Measurements from ENCODE around the gene PHLDA1.

- TF ChIP-seq RCOR1 (IDR thresholded peaks at IDR 0.05; ENCODE audit: insufficient replicate concordance, low read length) (no peak), CTCF (conservative IDR thresholded peaks at IDR 0.05; ENCODE audit: low read depth, low read length) (no peak), CEBPB (IDR thresholded peaks at IDR 0.05; ENCODE audit: low read depth, low read length) (0 out of 2 replicates have a peak, but pooled peaks have one; percentile 37)
These were observed 3.5 kb upstream of the PHLDA1 start for GRCh38 chr12:76035045-76035444.
